GM12892 (cell line): ENCODE measurements around the gene SMAD6.

ENCODE experiments used
- POLR2A ChIP-seq: IDR thresholded peaks from 2 replicates; pipeline ENCODE4 v1.6.1; 2011; ENCODE audit warnings: low read depth, low read length, control low read depth
- POLR2AphosphoS5 ChIP-seq: IDR thresholded peaks from 2 replicates; pipeline ENCODE4 v1.6.1; 2011; ENCODE audit warnings: low read depth, low read length, control low read depth

DNA sequence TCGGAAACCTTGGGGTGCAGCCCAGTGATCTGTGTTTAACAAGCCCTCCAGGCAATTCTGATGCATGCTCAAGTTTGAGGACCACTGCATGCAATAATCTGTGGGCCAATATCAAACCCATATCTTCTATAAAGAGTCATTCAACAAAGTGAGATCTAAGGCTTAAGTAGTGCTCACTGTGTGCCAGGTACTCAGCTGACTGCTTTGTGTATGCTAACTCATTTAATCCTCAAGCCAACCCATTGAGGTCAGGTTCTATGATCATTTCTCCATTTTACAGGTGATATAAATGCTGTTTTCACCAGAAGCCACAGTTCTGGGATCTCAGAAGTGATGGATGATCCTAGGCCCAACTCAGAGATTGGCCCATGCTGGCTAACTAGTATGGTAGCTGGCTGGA is 101.7 kb downstream of the SMAD6 start:
- TF ChIP-seq POLR2AphosphoS5 (no peak), POLR2A (no peak)
